ENCODE data around the gene ELP2. TPM values are rescaled to one million over a fixed set of nuclear protein-coding genes. Genes with fewer than 3 reads are reported as not detected.
"Not testable (repeated sequence)": the region's sequence is repeated elsewhere in the genome, so short reads cannot be mapped to it uniquely, and the experiment has no call there.

The ELP2 gene
- total and polyA plus RNA-seq, 9 of the 15 experiments (the other 6 are each of a cell fraction or from before 2014, with no cell fraction given), result 76.8 to 192 (median 140) TPM

GRCh38 chr18:36129300-36130038 lies at the start of gene ELP2, which contains the start of gene SLC39A6 (continued):
- TF ChIP-seq ZNF511 (CRISPR knock-in tag; IDR thresholded peaks at IDR 0.05) (peak; percentile 40), CCNT2 (IDR thresholded peaks at IDR 0.05; ENCODE audit: borderline replicate concordance, extremely low read depth, insufficient read length, low read depth, low read length) (peak; percentile 78), ETV6 (IDR thresholded peaks at IDR 0.05; ENCODE audit: borderline replicate concordance in 1 of 2, low read depth in 2 of 2, low read length in 1 of 2) (peak in 1 of 2 experiments; percentile 39; a peak in 1 of 4 replicates), ETV6 (CRISPR knock-in tag; IDR thresholded peaks at IDR 0.05; ENCODE audit: borderline replicate concordance) (0 out of 2 replicates have a peak, but pooled peaks have one; percentile 31), ZFP30 (CRISPR knock-in tag; IDR thresholded peaks at IDR 0.05; ENCODE audit: borderline replicate concordance) (no peak), BDP1 (IDR thresholded peaks at IDR 0.05; ENCODE audit: insufficient read depth, insufficient read length) (no peak), COPS2 (conservative IDR thresholded peaks at IDR 0.05) (no peak), PHF8 (IDR thresholded peaks at IDR 0.05; ENCODE audit: borderline replicate concordance, low read length) (peak; percentile 99)

GRCh38 chr18:36081118-36081517 lies 48.6 kb upstream of the ELP2 start:
- H3K36me3 ChIP-seq (ENCODE audit: control insufficient read depth, insufficient read depth, low read length); H3K9ac ChIP-seq (ENCODE audit: insufficient read depth in 1 of 2, low read depth in 2 of 2, low read length in 2 of 2); H3K9me3 ChIP-seq (replicated peaks; ENCODE audit: control insufficient read depth, insufficient read depth, low read depth, low read length); H2AFZ ChIP-seq (ENCODE audit: low read depth, low read length); H3K27ac ChIP-seq (ENCODE audit: extremely low read depth, low read depth, low read length); BruUV-seq (replicated peaks); H4K20me1 ChIP-seq (replicated peaks; ENCODE audit: control insufficient read depth, insufficient read depth, low read length); H3K4me1 ChIP-seq (replicated peaks in 1 of 2; ENCODE audit: control insufficient read depth in 2 of 2, insufficient read depth in 2 of 2, low read length in 2 of 2); H3K4me2 ChIP-seq (ENCODE audit: insufficient read depth, low read length); FAIRE-seq; H3K9me1 ChIP-seq (ENCODE audit: control insufficient read depth, insufficient read depth, low read length); CTCF ChIA-PET (ENCODE audit: low intra/inter-chr PET ratio); DNase-seq (ENCODE audit: extremely low read depth in 1 of 4, low spot score in 3 of 4); H3K79me2 ChIP-seq (ENCODE audit: control insufficient read depth, insufficient read depth, low read length); H3K4me3 ChIP-seq; intact Hi-C loops (cut with micrococcal nuclease); ATAC-seq: not testable (repeated sequence)
- POLR2A ChIA-PET, result interaction anchor here (0.8 to 2.6 kb wide), 2 partner anchors 11 to 14 kb away, joined by 3 to 8 read pairs; no protein-coding TSS in a partner anchor
- WGBS (ENCODE audit: insufficient coverage, low coverage, missing lambda C conversion rate), result 47% methylated on average over 2 of the region's 2 CpGs
- 0 out of 2 replicates have a peak, but pooled peaks have one; percentile 29 for TF ChIP-seq TRIM28 (IDR thresholded peaks at IDR 0.05)
- H3K27me3 ChIP-seq (ENCODE audit: control insufficient read depth in 2 of 2, insufficient read depth in 2 of 2, low read length in 2 of 2), result peaks cover 2 to 17% of the 10 kb centered on the region in 2 experiments; a peak in 4 of 5 replicates
- in situ Hi-C loops (cut with MboI), result loop anchor here (10.0 kb wide), 1 partner anchor 494 kb away; no protein-coding TSS in a partner anchor

Measured in K562 (cell line).